ENCODE data around the gene ONECUT3.

GRCh38 chr19:1768248-1768647 is 14.9 kb downstream of the ONECUT3 start:
- peak in 2 of 12 donors; percentile 9 to 18 for TF ChIP-seq CTCF (IDR thresholded peaks at IDR 0.05)
- no peak for TF ChIP-seq POLR2A (IDR thresholded peaks at IDR 0.05)

Measured in heart left ventricle (tissue), 13 donors.